ENCODE data around the gene OBP2A.
"Not testable (repeated sequence)": the region's sequence is repeated elsewhere in the genome, so short reads cannot be mapped to it uniquely, and the experiment has no call there.

Gene OBP2A

GRCh38 chr9:135549478-135550343 lies 3.8 kb downstream of the OBP2A start:
- DNase-seq (ENCODE audit: low read depth, low spot score); H3K27ac ChIP-seq: not testable (repeated sequence)

DNA sequence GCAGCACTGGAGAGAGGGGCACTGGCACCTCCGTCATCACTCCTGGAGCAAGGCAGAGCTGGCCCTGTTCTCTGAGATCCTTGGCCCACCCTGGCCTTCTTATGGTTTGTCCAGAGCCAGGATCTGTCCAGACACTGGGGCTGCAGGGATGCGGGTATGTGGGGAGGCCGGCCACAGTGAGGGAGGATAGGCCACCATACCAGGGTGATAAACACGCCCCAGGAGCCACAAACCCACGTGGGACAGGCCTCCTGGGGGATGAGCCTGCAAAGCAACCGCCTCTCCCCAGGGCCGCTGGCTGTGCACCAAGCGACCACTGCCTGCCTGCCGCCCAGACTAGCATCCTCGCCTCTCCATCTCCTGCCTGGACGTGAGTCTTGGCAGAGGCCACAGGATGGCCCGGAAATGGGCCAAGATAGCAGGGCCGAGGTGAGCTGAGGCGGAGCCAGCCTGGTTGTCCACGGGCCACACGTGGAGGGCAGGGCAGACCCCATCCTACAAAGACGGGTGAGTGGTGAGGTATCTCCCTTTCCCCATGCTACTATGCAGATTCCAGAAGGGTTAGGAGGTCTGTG lies 4.5 kb downstream of the OBP2A start:
- no peak for DNase-seq (ENCODE audit: low read depth, low spot score)
- H3K27ac ChIP-seq: no peak overlapping the region

- H3K27ac ChIP-seq: no peak overlapping the region
- no peak for DNase-seq (ENCODE audit: low read depth, low spot score)
These were observed 5.1 kb downstream of the OBP2A start for GRCh38 chr9:135551031-135551430.

DNA sequence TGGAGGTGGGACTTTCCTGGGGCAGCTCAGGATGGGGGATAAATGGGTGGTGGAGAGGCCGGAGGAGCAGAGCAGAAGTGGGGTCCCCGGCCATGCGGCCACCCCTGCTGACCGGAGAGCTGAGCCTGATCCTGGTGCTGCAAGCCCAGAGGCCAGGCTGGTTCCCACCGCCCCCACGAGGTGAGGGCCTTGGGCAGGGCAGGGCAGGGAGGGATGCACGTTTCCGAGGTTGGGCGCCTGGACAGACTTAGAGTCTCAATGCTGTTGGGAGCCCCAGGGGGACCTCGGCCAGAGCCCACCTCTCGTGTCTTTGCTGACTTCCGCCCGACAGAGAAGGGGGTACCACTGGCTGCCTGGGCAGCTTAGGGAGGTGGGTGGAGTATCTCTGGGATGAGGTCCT lies 5.5 kb downstream of the OBP2A start:
- H3K27ac ChIP-seq: no peak overlapping the region
- DNase-seq (ENCODE audit: low read depth, low spot score): no peak

DNA sequence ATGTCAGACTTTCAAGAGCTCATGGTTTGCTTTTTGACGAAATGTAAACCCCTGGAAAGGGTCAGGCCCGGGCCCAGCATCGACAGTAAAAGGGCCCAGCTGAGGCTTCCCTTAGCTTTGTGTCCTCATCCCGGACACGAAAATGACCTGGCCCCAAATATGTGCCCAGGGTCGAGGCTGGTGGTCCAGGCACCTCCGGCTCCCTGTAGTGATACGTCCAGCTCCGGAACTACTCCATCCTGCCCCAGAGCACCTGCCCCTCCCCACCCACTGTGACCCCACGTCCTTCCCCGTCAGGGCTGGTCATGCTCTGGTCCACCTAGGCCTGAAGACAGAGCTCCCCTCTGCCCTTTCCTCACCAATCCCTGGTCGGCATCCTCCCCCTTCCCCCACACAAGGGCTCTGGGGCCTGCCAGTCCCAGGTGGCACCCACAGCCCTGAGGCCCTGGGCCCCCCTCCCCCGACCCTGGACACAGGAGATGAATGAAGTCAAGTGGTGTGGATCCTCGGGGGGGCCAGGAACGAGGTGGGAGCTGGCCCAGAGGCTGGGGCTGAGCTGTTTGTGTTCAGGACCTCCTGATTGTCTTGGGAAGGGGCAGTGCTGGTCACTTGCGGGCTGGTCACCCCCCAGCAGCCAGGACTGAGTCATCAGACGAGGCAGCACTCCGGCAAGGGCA lies 6.2 kb downstream of the OBP2A start:
- H3K27ac ChIP-seq: no peak overlapping the region
- DNase-seq (ENCODE audit: low read depth, low spot score): no peak

DNA sequence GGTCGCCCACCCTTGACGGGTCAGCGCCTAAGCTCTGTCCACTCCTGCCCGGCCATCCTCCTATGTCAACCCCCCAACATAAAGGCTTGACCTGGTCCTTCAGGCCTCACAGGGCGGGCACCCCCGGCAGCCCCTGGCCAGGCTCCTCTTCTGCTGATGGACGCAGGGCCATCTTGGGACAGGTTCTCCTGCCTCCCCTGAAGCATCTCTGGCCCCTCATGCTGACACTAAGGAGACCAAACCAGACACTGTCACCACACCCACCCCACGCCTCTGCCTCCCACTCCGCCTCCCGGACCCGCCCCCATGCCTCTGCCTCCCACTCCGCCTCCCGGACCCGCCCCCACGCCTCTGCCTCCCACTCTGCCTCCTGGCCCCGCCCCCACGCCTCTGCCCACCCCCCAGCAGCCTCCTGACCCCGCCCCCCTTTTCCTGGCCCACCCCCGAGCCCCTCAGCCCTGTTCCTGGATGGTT lies 6.8 kb downstream of the OBP2A start:
- H3K27ac ChIP-seq: no peak overlapping the region
- no peak for DNase-seq (ENCODE audit: low read depth, low spot score)

DNA sequence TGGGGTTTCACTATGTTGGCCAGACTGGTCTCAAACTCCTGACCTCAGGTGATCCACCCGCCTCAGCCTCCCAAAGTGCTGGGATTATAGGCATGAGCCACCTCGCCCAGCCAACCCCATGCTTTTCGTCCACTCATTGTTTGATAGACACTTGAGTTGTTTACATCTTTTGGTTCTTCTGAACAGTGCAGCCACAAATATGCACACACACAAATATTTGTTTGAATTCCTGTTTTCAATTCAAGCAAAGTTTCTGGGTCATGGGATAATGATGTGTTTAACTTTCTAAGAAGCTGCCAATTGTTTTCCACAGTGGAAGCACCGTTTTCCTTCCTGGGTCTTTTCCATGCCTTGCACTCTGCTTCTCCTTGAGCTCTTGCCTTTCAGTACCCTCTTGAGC lies 8.8 kb downstream of the OBP2A start:
- no peak overlapping the region for H3K27ac ChIP-seq
- no peak for DNase-seq (ENCODE audit: low read depth, low spot score)

- no peak overlapping the region for H3K27ac ChIP-seq
- no peak for DNase-seq (ENCODE audit: low read depth, low spot score)
These were observed 9.3 kb downstream of the OBP2A start for GRCh38 chr9:135555203-135555602.

GRCh38 chr9:135555910-135556309 lies 10.0 kb downstream of the OBP2A start:
- H3K27ac ChIP-seq: no peak overlapping the region
- DNase-seq (ENCODE audit: low read depth, low spot score): no peak

- no peak for DNase-seq (ENCODE audit: low read depth, low spot score)
These were observed 13.7 kb downstream of the OBP2A start for GRCh38 chr9:135559606-135560005.

GRCh38 chr9:135561391-135562234 lies 15.7 kb downstream of the OBP2A start, which contains the start of gene PAEP:
Gene PAEP (plus strand): TSS chr9:135561756.
- no peak for DNase-seq (ENCODE audit: low read depth, low spot score)
- H3K27ac ChIP-seq: no peak within 1 kb of the TSS

More at GRCh38 chr9:135559606-135560005, 13.7 kb downstream of the OBP2A start:
- no peak overlapping the region for H3K27ac ChIP-seq

- no peak for DNase-seq (ENCODE audit: low read depth, low spot score)
- H3K27ac ChIP-seq: no peak overlapping the region
These were observed 16.4 kb downstream of the OBP2A start for GRCh38 chr9:135562235-135562745.

- DNase-seq (ENCODE audit: low read depth, low spot score): no peak
- no peak overlapping the region for H3K27ac ChIP-seq
These were observed 17.1 kb downstream of the OBP2A start for GRCh38 chr9:135563039-135563476.

DNA sequence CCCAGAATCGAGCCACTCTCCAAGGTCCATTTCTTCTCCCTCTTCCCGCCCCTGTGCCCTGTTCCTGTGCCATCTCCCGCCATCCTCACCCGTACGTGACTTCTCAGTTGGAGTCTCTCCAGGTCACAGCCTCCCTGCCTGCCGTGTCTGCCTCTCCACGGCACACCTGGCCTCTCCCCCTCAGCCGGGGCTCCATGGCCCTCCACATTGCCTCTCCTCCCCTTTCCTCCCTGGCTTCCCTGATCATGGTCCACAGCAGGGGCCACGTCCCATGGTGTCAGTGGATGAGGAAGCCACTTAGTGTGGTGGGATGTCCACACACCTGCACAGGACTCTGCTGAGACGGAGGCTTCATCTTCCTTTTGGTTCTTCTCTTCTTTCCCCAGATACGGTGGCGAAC lies 17.9 kb downstream of the OBP2A start:
- no peak for DNase-seq (ENCODE audit: low read depth, low spot score)
- H3K27ac ChIP-seq: no peak overlapping the region

DNA sequence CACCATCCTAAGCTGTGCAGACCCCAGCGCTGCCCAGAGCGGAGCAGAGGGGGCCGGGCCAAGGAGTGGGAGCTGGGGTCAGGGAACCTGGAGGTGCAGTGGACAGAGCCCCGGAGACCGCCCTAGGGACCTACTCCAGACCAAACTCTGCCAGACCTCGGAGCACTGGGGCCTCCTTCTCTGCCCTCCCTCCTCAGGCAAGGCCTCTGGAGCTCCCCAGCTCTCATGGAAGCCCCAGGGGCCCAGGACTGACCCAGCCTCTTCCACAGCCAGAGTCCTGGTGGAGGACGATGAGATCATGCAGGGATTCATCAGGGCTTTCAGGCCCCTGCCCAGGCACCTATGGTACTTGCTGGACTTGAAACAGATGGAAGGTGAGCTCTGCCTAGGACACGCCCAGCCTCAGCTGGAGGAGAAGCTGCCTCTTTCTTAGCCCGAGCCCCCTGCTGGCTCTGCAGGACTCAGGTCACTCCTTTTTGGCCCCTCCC lies 19.3 kb downstream of the OBP2A start:
- H3K27ac ChIP-seq: no peak overlapping the region
- DNase-seq (ENCODE audit: low read depth, low spot score): no peak

DNA sequence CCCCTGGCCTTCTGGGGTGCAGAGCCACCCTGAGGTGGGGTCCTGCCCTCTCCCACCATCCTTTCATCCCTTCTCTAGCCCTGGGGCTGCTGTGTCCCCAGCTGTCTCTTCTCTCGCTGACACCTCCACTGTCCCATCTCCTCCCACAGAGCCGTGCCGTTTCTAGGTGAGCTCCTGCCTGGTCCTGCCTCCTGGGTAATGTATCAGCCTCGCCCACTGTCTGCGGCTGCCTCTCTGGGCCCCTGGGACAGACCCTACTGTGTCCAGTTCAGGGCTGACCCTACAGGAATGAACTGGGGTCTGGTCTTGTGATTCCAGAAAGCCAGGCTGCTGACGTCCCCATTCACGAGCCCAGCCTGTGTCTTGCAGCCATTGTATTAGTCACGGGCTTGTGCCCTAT lies 19.7 kb downstream of the OBP2A start:
- no peak overlapping the region for H3K27ac ChIP-seq
- no peak for DNase-seq (ENCODE audit: low read depth, low spot score)

GRCh38 chr9:135566552-135566951 lies 20.6 kb downstream of the OBP2A start:
- no peak for DNase-seq (ENCODE audit: low read depth, low spot score)
- H3K27ac ChIP-seq: no peak overlapping the region

GRCh38 chr9:135567311-135567710 lies 21.4 kb downstream of the OBP2A start:
- DNase-seq (ENCODE audit: low read depth, low spot score): no peak
- H3K27ac ChIP-seq: no peak overlapping the region

DNA sequence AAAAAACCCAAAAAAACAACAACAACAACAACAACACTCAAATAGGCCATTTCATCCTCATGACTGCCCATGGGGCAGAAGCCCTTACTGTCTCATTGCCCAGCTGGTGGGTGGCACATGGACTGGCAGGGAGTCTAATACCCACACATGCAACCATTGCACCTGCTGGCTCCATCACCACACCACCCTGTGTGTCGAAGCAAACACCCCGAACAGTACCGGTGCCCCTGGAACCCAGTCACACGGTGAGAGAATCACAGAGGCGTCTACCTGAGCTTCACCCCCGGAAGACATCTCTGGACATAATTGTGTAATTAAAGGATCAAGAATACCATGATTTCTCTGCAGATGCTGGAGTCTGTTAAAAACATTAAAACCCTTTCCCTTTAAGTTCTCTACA lies 22.1 kb downstream of the OBP2A start:
- no peak overlapping the region for H3K27ac ChIP-seq
- DNase-seq (ENCODE audit: low read depth, low spot score): no peak

DNA sequence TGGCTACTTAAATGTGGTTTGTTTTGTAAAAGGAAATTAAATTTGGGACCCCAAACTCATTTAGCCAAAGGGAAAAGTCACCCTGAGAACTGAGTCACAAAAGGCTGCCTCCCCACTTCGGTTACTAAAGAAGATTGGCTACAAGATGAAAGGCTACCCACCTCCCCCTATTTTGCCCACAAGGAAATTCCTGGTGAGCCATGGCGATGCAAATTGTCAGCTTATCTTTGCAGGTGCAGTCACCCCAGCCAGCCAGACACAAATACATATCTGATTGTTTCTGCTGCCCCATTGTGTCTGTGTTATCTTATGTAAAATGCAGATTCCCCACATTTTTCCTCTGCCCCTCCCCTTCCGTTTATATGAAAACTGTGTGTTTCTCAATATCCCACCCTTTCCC lies 24.5 kb downstream of the OBP2A start:
- DNase-seq (ENCODE audit: low read depth, low spot score): no peak
- H3K27ac ChIP-seq: no peak overlapping the region

All from epithelial cell of prostate (primary cell).